ENCODE results near the gene FAM228B. TPM values are rescaled to one million over a fixed set of nuclear protein-coding genes. Genes with fewer than 3 reads are reported as not detected.
A peak's percentile ranks its signal among the peaks of the same experiment; 100 is the strongest.

Gene FAM228B
- polyA plus RNA-seq, 1 donor (not counting 4 experiments of a cell fraction or from before 2014, with no cell fraction given), result 2.0 TPM

- H3K27ac ChIP-seq (ENCODE audit: control insufficient read depth, insufficient read depth, low read length), result no peak overlapping the region
- no peaks in the 10 kb centered on the region for H3K27me3 ChIP-seq (ENCODE audit: control insufficient read depth, extremely low read depth, insufficient read depth, low read length)
- no peaks in the 10 kb centered on the region for H3K9me1 ChIP-seq (ENCODE audit: control insufficient read depth, extremely low read depth, insufficient read depth, low read length)
- H3K4me3 ChIP-seq (ENCODE audit: control insufficient read depth in 2 of 3, extremely low read depth in 1 of 3, insufficient read depth in 2 of 3, low read depth in 1 of 3, low read length in 3 of 3), result no peak overlapping the region
- H3K36me3 ChIP-seq (ENCODE audit: control insufficient read depth in 2 of 2, extremely low read depth in 1 of 2, insufficient read depth in 2 of 2, low read length in 2 of 2), result no peaks in the 10 kb centered on the region
- no peak for DNase-seq (ENCODE audit: low read depth, low spot score)
- no peak for FAIRE-seq
- peak overlapping the region; percentile 3 for H3K4me2 ChIP-seq (ENCODE audit: control insufficient read depth, extremely low read depth, insufficient read depth, low read depth, low read length)
- TF ChIP-seq CTCF (optimal IDR thresholded peaks at IDR 0.05 in 1 of 3, IDR thresholded peaks at IDR 0.05 in 1 of 3, conservative IDR thresholded peaks at IDR 0.05 in 1 of 3; ENCODE audit: extremely low read depth in 1 of 3, insufficient read depth in 2 of 3, low read length in 3 of 3) (no peak), EZH2 (IDR thresholded peaks at IDR 0.05; ENCODE audit: low read length) (no peak)
- peaks cover 13% of the 10 kb centered on the region for H3K4me1 ChIP-seq (ENCODE audit: control insufficient read depth, extremely low read depth, insufficient read depth, low read length)
- no peaks in the 10 kb centered on the region for H4K20me1 ChIP-seq (ENCODE audit: control insufficient read depth, extremely low read depth, insufficient read depth, low read length)
- no peaks in the 10 kb centered on the region for H3K79me2 ChIP-seq (ENCODE audit: control insufficient read depth, insufficient read depth, low read length)
- H3K9me3 ChIP-seq (ENCODE audit: control insufficient read depth, low read depth, low read length), result no peaks in the 10 kb centered on the region
- H2AFZ ChIP-seq (ENCODE audit: control insufficient read depth, low read length), result no peak overlapping the region
- no peak overlapping the region for H3K9ac ChIP-seq (ENCODE audit: control insufficient read depth, extremely low read depth, insufficient read depth, low read length)
- dilution Hi-C loops (cut with MboI; ENCODE audit: extremely low pct_ligation_motif_present, low sequenced_read_pairs), result no loop called here
Measured at GRCh38 chr2:24111407-24111901, 11.8 kb upstream of the FAM228B start.

GRCh38 chr2:24115057-24115456 is 8.2 kb upstream of the FAM228B start:
- Histone ChIP-seq H3K27ac (ENCODE audit: control insufficient read depth, insufficient read depth, low read length) (no peak overlapping the region), H3K79me2 (ENCODE audit: control insufficient read depth, insufficient read depth, low read length) (no peaks in the 10 kb centered on the region), H3K36me3 (ENCODE audit: control insufficient read depth in 2 of 2, extremely low read depth in 1 of 2, insufficient read depth in 2 of 2, low read length in 2 of 2) (no peaks in the 10 kb centered on the region), H3K9me1 (ENCODE audit: control insufficient read depth, extremely low read depth, insufficient read depth, low read length) (no peaks in the 10 kb centered on the region), H3K9me3 (ENCODE audit: control insufficient read depth, low read depth, low read length) (no peaks in the 10 kb centered on the region), H3K4me3 (ENCODE audit: control insufficient read depth in 2 of 3, extremely low read depth in 1 of 3, insufficient read depth in 2 of 3, low read depth in 1 of 3, low read length in 3 of 3) (no peak overlapping the region), H3K4me1 (ENCODE audit: control insufficient read depth, extremely low read depth, insufficient read depth, low read length) (peaks cover 13% of the 10 kb centered on the region), H3K27me3 (ENCODE audit: control insufficient read depth, extremely low read depth, insufficient read depth, low read length) (no peaks in the 10 kb centered on the region), H2AFZ (ENCODE audit: control insufficient read depth, low read length) (no peak overlapping the region), H3K9ac (ENCODE audit: control insufficient read depth, extremely low read depth, insufficient read depth, low read length) (no peak overlapping the region), H3K4me2 (ENCODE audit: control insufficient read depth, extremely low read depth, insufficient read depth, low read depth, low read length) (no peak overlapping the region), H4K20me1 (ENCODE audit: control insufficient read depth, extremely low read depth, insufficient read depth, low read length) (no peaks in the 10 kb centered on the region)
- DNase-seq (ENCODE audit: low read depth, low spot score) (no peak), FAIRE-seq (no peak)
- TF ChIP-seq EZH2 (IDR thresholded peaks at IDR 0.05; ENCODE audit: low read length), result no peak
- TF ChIP-seq CTCF (optimal IDR thresholded peaks at IDR 0.05 in 1 of 3, IDR thresholded peaks at IDR 0.05 in 1 of 3, conservative IDR thresholded peaks at IDR 0.05 in 1 of 3; ENCODE audit: extremely low read depth in 1 of 3, insufficient read depth in 2 of 3, low read length in 3 of 3), result no peak
- dilution Hi-C loops (cut with MboI; ENCODE audit: extremely low pct_ligation_motif_present, low sequenced_read_pairs), result no loop called here

Data from keratinocyte (primary cell).